ENCODE data around the gene PPP2R5C.

DNA sequence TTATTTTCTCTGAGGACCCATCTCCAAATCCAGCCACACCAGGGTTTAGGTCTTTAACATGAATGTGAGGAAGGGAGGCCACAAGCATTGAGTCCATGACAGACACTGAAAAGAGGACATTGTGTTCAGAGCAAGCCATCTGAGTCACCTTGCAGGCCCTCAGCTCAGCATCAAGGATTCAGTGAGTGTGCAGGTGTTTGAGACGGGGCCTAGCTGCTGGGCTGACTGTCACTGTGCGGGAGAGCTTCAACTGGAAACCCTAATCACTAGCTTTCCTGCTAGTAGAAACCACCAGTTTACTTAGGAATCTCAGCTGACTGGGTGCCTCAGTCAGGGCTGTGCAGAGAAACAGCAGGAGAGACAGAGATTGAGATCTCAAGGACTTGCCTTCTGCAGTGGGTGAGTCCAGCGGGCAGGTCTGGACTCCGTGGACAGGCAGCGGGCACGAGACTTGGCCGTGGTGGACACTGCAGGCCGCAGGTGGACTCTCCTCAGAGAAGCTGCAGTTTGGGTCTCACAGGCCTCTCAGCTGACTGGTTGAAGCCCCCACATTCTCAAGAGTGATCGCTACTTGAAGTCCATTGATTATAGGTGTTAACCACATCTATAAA, 116.8 kb downstream of the PPP2R5C start:
- TF ChIP-seq CTCF (IDR thresholded peaks at IDR 0.05; ENCODE audit: borderline replicate concordance, extremely low read depth, low read length, poor library complexity, severe bottlenecking), result no peak
- no peak for TF ChIP-seq EZH2 (IDR thresholded peaks at IDR 0.05; ENCODE audit: borderline replicate concordance, low read depth, low read length, severe bottlenecking)

All from DND-41 (cell line).